CD14-positive monocyte (primary cell): ENCODE results near the gene ROBO1. TPM values are rescaled to one million over a fixed set of nuclear protein-coding genes. Genes with fewer than 3 reads are reported as not detected.

Experiments
- DNase-seq, 3 donors: peaks; one replicate each; pipeline ENCODE4 v3.0.0-alpha.2; 2011 to 2022
- H2AFZ ChIP-seq: 2 replicates; pipeline ENCODE4 v1.6.0; 2012; ENCODE audit warnings: mild to moderate bottlenecking, low read depth, low read length, inconsistent platforms; ENCODE audit not compliant: insufficient read depth, poor library complexity, severe bottlenecking
- H3K27ac ChIP-seq, 2 donors: 1 replicate in 1 of 2; 2 replicates in 1 of 2; pipeline ENCODE4 v1.5.1; 2012 to 2013; ENCODE audit warnings: low read length in 2 of 2, control low read depth in 1 of 2, inconsistent platforms in 1 of 2, low read depth in 1 of 2, mild to moderate bottlenecking in 1 of 2
- H3K27me3 ChIP-seq, 2 donors: one replicate each; pipeline versions ENCODE4 v1.6.0 to v1.6.1; 2011 to 2013; ENCODE audit warnings: low read length in 2 of 2; ENCODE audit not compliant: control insufficient read depth in 2 of 2, insufficient read depth in 2 of 2
- H3K36me3 ChIP-seq, 2 donors: replicated peaks in 1 of 2; 1 replicate in 1 of 2; 2 replicates in 1 of 2; pipeline versions ENCODE4 v1.5.1 to v1.6.1; 2012 to 2013; ENCODE audit warnings: low read length in 2 of 2, control low read depth in 1 of 2, inconsistent platforms in 1 of 2, mild to moderate bottlenecking in 1 of 2; ENCODE audit not compliant: insufficient read depth in 2 of 2, control insufficient read depth in 1 of 2
- H3K4me1 ChIP-seq, 2 donors: 1 replicate in 1 of 2; 2 replicates in 1 of 2; pipeline versions ENCODE4 v1.5.1 to v1.6.1; 2012 to 2013; ENCODE audit warnings: low read length in 2 of 2, control low read depth in 1 of 2, inconsistent platforms in 1 of 2, mild to moderate bottlenecking in 1 of 2, moderate library complexity in 1 of 2; ENCODE audit not compliant: insufficient read depth in 2 of 2, control insufficient read depth in 1 of 2
- H3K4me2 ChIP-seq: replicated peaks from 2 replicates; pipeline ENCODE3; 2012; ENCODE audit warnings: low read length, moderate library complexity, mild to moderate bottlenecking; ENCODE audit not compliant: poor library complexity, severe bottlenecking; ENCODE audit errors: extremely low read depth
- H3K4me3 ChIP-seq, 3 experiments: fragments of 200-600 bp in 1 of 3; sonication (generic) in 1 of 3; replicated peaks in 1 of 3; 1 replicate in 2 of 3; 2 replicates in 1 of 3; pipeline ENCODE4 v1.5.1; 2011 to 2013; ENCODE audit warnings: low read length in 3 of 3, mild to moderate bottlenecking in 3 of 3, control low read depth in 2 of 3, low read depth in 2 of 3, inconsistent platforms in 1 of 3, moderate library complexity in 1 of 3
- H3K79me2 ChIP-seq: 2 replicates; pipeline ENCODE4 v1.6.0; 2012; ENCODE audit warnings: mild to moderate bottlenecking, control low read depth, inconsistent platforms, low read length, moderate library complexity; ENCODE audit not compliant: insufficient read depth
- H3K9ac ChIP-seq: 2 replicates; pipeline ENCODE4 v1.6.0; 2017; ENCODE audit warnings: low read length, mild to moderate bottlenecking; ENCODE audit not compliant: insufficient read depth, poor library complexity, severe bottlenecking
- H3K9me3 ChIP-seq, 2 donors: replicated peaks in 1 of 2; 1 replicate in 1 of 2; 2 replicates in 1 of 2; pipeline versions ENCODE4 v1.5.1 to v1.6.1; 2012 to 2013; ENCODE audit warnings: low read length in 2 of 2, control low read depth in 1 of 2; ENCODE audit not compliant: control insufficient read depth in 1 of 2, insufficient read depth in 1 of 2
- H4K20me1 ChIP-seq: 2 replicates; pipeline ENCODE4 v1.6.0; 2012; ENCODE audit warnings: mild to moderate bottlenecking, low read length, control low read depth, moderate library complexity; ENCODE audit not compliant: insufficient read depth
- H3K27ac Mint-ChIP-seq, 7 donors: one replicate each; pipeline ENCODE4 v1.8.0; 2020; ENCODE audit warnings: mild to moderate bottlenecking in 7 of 7, mixed read lengths in 7 of 7, moderate library complexity in 6 of 7, inconsistent platforms in 2 of 7
- H3K27me3 Mint-ChIP-seq, 3 donors: one replicate each; pipeline ENCODE4 v1.8.0; 2021 to 2022; ENCODE audit warnings: low read depth in 3 of 3, mild to moderate bottlenecking in 3 of 3, mixed read lengths in 3 of 3, moderate library complexity in 3 of 3, inconsistent platforms in 1 of 3
- H3K36me3 Mint-ChIP-seq, 2 donors: one replicate each; pipeline ENCODE4 v1.8.0; 2020; ENCODE audit warnings: mixed read lengths in 2 of 2, inconsistent platforms in 1 of 2, mild to moderate bottlenecking in 1 of 2
- H3K4me1 Mint-ChIP-seq: one replicate; pipeline ENCODE4 v1.8.0; 2020; ENCODE audit warnings: mild to moderate bottlenecking, mixed read lengths
- H3K4me3 Mint-ChIP-seq, 2 donors: one replicate each; pipeline ENCODE4 v1.8.0; 2020; ENCODE audit warnings: mild to moderate bottlenecking in 2 of 2, mixed read lengths in 2 of 2, moderate library complexity in 1 of 2
- H3K9me3 Mint-ChIP-seq, 7 donors: one replicate each; pipeline ENCODE4 v1.8.0; 2020 to 2022; ENCODE audit warnings: mixed read lengths in 7 of 7, mild to moderate bottlenecking in 6 of 7, moderate library complexity in 6 of 7, inconsistent platforms in 2 of 7
- WGBS: methylation state at CpG from one replicate; pipeline ENCODE4 v1.1.5; 2013; ENCODE audit warnings: missing lambda C conversion rate; ENCODE audit not compliant: insufficient coverage; 5-methylcytosine and 5-hydroxymethylcytosine counted together
- intact Hi-C, 2 donors: fragments of 100-400 bp; cut with micrococcal nuclease; formaldehyde crosslinking; loops; one replicate each; pipeline versions ENCODE4 v1.15.0 to v1.15.1; 2023
- polyA plus RNA-seq, 3 donors: library from polyadenylated mRNA; depleted of rRNA in 1 of 3; unstranded in 2 of 3; stranded (reverse) in 1 of 3; fragments of 300-500 nt in 2 of 3; fragments of >200 nt in 1 of 3; fragmentation: Illumina TruSeq in 2 of 3; gene quantifications; 1 replicate in 2 of 3; 2 replicates in 1 of 3; pipeline ENCODE4 v1.2.3, GENCODE V29; 2012 to 2021
- TF ChIP-seq, protein P1 (sequence below): fragments of 200-600 bp; IDR thresholded peaks from one replicate; pipeline ENCODE4 v1.8.0; 2022; ENCODE audit warnings: antibody characterized with exemption, mild to moderate bottlenecking

The ROBO1 gene
- polyA plus RNA-seq, 3 donors = 0.09 to 0.10 TPM; not detected in 1

DNA sequence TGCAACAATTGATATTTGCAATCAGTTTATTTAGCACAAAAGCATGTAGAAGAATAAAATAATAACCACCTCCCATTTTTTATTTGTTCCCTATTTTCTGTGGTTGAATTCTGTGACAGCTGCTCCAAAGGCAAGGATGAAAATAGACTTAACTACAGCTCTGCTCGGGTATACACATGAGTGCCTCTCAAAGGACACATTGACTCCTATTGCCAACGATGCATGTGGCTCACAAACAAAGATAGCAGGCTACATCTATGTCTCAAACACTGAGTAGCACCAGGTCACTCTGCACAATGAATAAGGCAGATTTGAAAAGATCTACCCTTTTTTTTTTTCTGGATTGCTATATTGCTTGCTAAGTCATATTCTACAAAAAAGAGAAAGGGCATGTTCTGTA is 612.9 kb downstream of the ROBO1 start:
- Histone ChIP-seq H3K36me3 (no peaks in the 10 kb centered on the region), H3K4me1 (no peaks in the 10 kb centered on the region), H4K20me1 (no peaks in the 10 kb centered on the region), H3K27ac (no peak overlapping the region), H3K9ac (no peak overlapping the region), H3K9me3 (no peaks in the 10 kb centered on the region), H3K27me3 (no peaks in the 10 kb centered on the region), H3K79me2 (no peaks in the 10 kb centered on the region), H3K4me2 (no peak overlapping the region), H2AFZ (no peak overlapping the region), H3K4me3 (no peak overlapping the region)
- WGBS = 33% methylated on average over 1 of the region's 2 CpGs
- TF ChIP-seq, protein P1, sequence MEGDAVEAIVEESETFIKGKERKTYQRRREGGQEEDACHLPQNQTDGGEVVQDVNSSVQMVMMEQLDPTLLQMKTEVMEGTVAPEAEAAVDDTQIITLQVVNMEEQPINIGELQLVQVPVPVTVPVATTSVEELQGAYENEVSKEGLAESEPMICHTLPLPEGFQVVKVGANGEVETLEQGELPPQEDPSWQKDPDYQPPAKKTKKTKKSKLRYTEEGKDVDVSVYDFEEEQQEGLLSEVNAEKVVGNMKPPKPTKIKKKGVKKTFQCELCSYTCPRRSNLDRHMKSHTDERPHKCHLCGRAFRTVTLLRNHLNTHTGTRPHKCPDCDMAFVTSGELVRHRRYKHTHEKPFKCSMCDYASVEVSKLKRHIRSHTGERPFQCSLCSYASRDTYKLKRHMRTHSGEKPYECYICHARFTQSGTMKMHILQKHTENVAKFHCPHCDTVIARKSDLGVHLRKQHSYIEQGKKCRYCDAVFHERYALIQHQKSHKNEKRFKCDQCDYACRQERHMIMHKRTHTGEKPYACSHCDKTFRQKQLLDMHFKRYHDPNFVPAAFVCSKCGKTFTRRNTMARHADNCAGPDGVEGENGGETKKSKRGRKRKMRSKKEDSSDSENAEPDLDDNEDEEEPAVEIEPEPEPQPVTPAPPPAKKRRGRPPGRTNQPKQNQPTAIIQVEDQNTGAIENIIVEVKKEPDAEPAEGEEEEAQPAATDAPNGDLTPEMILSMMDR = no peak
- Mint-ChIP-seq H3K27ac (no peak overlapping the region), H3K27me3 (no peaks in the 10 kb centered on the region), H3K4me1 (no peaks in the 10 kb centered on the region), H3K9me3 (peaks cover 0 to 4% (median 0%) of the 10 kb centered on the region in 7 donors), H3K36me3 (no peaks in the 10 kb centered on the region), H3K4me3 (no peak overlapping the region)
- intact Hi-C loops = no loop called here
- no peak for DNase-seq

DNA sequence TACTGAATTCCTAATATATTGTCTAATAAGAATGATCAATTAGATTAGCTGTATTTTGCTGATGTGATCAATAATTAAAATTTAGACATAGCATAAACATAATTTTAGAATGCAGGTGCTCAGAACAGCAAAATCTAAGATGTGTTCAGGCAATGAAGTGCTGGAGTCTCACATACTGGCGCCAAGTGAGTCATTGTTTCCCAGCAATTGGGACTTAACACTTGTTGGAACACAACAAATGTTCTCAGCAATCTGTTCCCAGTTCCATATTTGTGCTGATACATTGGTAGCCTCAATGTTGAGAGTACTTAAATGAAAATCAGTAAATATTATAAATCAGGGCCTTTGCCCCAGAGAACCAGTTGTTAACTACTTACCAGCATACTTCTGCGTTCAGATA is 619.0 kb downstream of the ROBO1 start:
- Histone ChIP-seq H3K9me3 (no peaks in the 10 kb centered on the region), H3K27ac (no peak overlapping the region), H3K36me3 (no peaks in the 10 kb centered on the region), H2AFZ (no peak overlapping the region), H4K20me1 (no peaks in the 10 kb centered on the region), H3K27me3 (no peaks in the 10 kb centered on the region), H3K4me2 (no peak overlapping the region), H3K9ac (no peak overlapping the region), H3K4me3 (no peak overlapping the region), H3K4me1 (no peaks in the 10 kb centered on the region), H3K79me2 (no peaks in the 10 kb centered on the region)
- no peak for DNase-seq
- Mint-ChIP-seq H3K4me3 (no peak overlapping the region), H3K36me3 (no peaks in the 10 kb centered on the region), H3K27me3 (peaks cover 0 to 2% (median 0%) of the 10 kb centered on the region in 3 donors), H3K4me1 (no peaks in the 10 kb centered on the region), H3K27ac (no peak overlapping the region), H3K9me3 (peaks cover 0 to 4% (median 0%) of the 10 kb centered on the region in 7 donors)
- TF ChIP-seq, protein P1 = no peak
- 100% methylated on average over 1 of the region's 2 CpGs for WGBS
- intact Hi-C loops = no loop called here
